ENCODE measurements around the gene TMEM106A.
"Not testable (repeated sequence)": the region's sequence is repeated elsewhere in the genome, so short reads cannot be mapped to it uniquely, and the experiment has no call there.

TMEM106A gene

GRCh38 chr17:43211480-43212402 is at the start of gene TMEM106A:
Gene TMEM106A, plus strand, starts transcription at chr17:43211875. Its CDS starts 1,167 bp downstream, at chr17:43213042.
- peak; percentile 20 for DNase-seq (ENCODE audit: low spot score)

GRCh38 chr17:43165971-43166370 is 45.7 kb upstream of the TMEM106A start:
- DNase-seq (ENCODE audit: low spot score), result not testable (repeated sequence)

- DNase-seq (ENCODE audit: low spot score), result peak; percentile 25
Observed at GRCh38 chr17:43169561-43170139, 42.0 kb upstream of the TMEM106A start.

GRCh38 chr17:43170140-43170765 is 41.4 kb upstream of the TMEM106A start:
- peak; percentile 96 for DNase-seq (ENCODE audit: low spot score)

GRCh38 chr17:43170766-43171585 is 40.7 kb upstream of the TMEM106A start, which contains the start of gene NBR1:
Gene NBR1, plus strand, starts transcription at chr17:43171214. Its CDS starts 4,586 bp downstream, at chr17:43175800.
- peak; percentile 99 for DNase-seq (ENCODE audit: low spot score)

- DNase-seq (ENCODE audit: low spot score), result peak; percentile 46
Observed at GRCh38 chr17:43171586-43172487, 39.8 kb upstream of the TMEM106A start.

- DNase-seq (ENCODE audit: low spot score), result no peak
Observed at GRCh38 chr17:43175213-43176118, 36.2 kb upstream of the TMEM106A start.

GRCh38 chr17:43176119-43176570 is 35.5 kb upstream of the TMEM106A start:
- DNase-seq (ENCODE audit: low spot score), result no peak

- DNase-seq (ENCODE audit: low spot score), result no peak
Observed at GRCh38 chr17:43183921-43184320, 27.8 kb upstream of the TMEM106A start.

GRCh38 chr17:43186656-43187055 is 25.0 kb upstream of the TMEM106A start:
- DNase-seq (ENCODE audit: low spot score), result not testable (repeated sequence)

GRCh38 chr17:43193251-43193650 is 18.4 kb upstream of the TMEM106A start:
- no peak for DNase-seq (ENCODE audit: low spot score)

GRCh38 chr17:43199633-43200032 is 12.0 kb upstream of the TMEM106A start:
- DNase-seq (ENCODE audit: low spot score), result no peak

GRCh38 chr17:43200127-43200526 is 11.5 kb upstream of the TMEM106A start:
- DNase-seq (ENCODE audit: low spot score), result peak; percentile 19

GRCh38 chr17:43203013-43203412 is 8.7 kb upstream of the TMEM106A start:
- DNase-seq (ENCODE audit: low spot score), result not testable (repeated sequence)

GRCh38 chr17:43210576-43210975 is 1.1 kb upstream of the TMEM106A start:
- no peak for DNase-seq (ENCODE audit: low spot score)

GRCh38 chr17:43211123-43211479 is 574 bp upstream of the TMEM106A start:
- no peak for DNase-seq (ENCODE audit: low spot score)

GRCh38 chr17:43212641-43213490 is 1.2 kb downstream of the TMEM106A start:
- peak; percentile 8 for DNase-seq (ENCODE audit: low spot score)

GRCh38 chr17:43213545-43213944 is 1.9 kb downstream of the TMEM106A start:
- DNase-seq (ENCODE audit: low spot score), result no peak

GRCh38 chr17:43215341-43215740 is 3.7 kb downstream of the TMEM106A start:
- no peak for DNase-seq (ENCODE audit: low spot score)
